Vagina (tissue), 2 donors: Measurements from ENCODE around the gene VAV1. TPM values are rescaled to one million over a fixed set of nuclear protein-coding genes. Genes with fewer than 3 reads are reported as not detected.

Source experiments
- DNase-seq, 2 donors: peaks; one replicate each; pipeline ENCODE4 v3.0.0-alpha.2; 2017; ENCODE audit errors: extremely low spot score in 2 of 2
- H3K27ac ChIP-seq: fragments of 200-600 bp; sonication (generic); one replicate; pipeline ENCODE4 v1.5.1; 2019
- H3K27me3 ChIP-seq: fragments of 200-600 bp; sonication (generic); one replicate; pipeline ENCODE4 v1.5.1; 2019
- H3K36me3 ChIP-seq, 2 donors: fragments of 200-600 bp; sonication (generic); one replicate each; pipeline ENCODE4 v1.5.1; 2017 to 2019
- H3K4me1 ChIP-seq: fragments of 200-600 bp; sonication (generic); one replicate; pipeline ENCODE4 v1.5.1; 2019
- H3K4me3 ChIP-seq, 2 donors: fragments of 200-600 bp; sonication (generic); 1 replicate in 1 of 2; 2 replicates in 1 of 2; pipeline ENCODE4 v1.5.1; 2016 to 2019
- H3K9me3 ChIP-seq: fragments of 200-600 bp; sonication (generic); one replicate; pipeline ENCODE4 v1.5.1; 2019
- CTCF ChIP-seq, 3 experiments: fragments of 450-650 bp in 2 of 3; fragments of 200-600 bp in 1 of 3; sonication (generic) in 1 of 3; IDR thresholded peaks; one replicate each; pipeline ENCODE4 v1.5.1; 2017 to 2019; ENCODE audit warnings: antibody characterized with exemption in 3 of 3, mild to moderate bottlenecking in 2 of 3, moderate library complexity in 2 of 3
- POLR2A ChIP-seq, 2 donors: fragments of 450-650 bp; IDR thresholded peaks; one replicate each; pipeline ENCODE4 v1.6.1; 2017; ENCODE audit warnings: antibody characterized with exemption in 2 of 2, mild to moderate bottlenecking in 2 of 2, moderate library complexity in 2 of 2
- POLR2AphosphoS5 ChIP-seq, 2 donors: sonication (generic); formaldehyde crosslinking; IDR thresholded peaks; one replicate each; pipeline ENCODE4 v1.9.0; 2017; ENCODE audit warnings: antibody characterized with exemption in 2 of 2, mild to moderate bottlenecking in 2 of 2, low read depth in 1 of 2; ENCODE audit not compliant: insufficient read depth in 1 of 2
- intact Hi-C: fragments of 100-400 bp; cut with DNase I; formaldehyde crosslinking; loops from one replicate; pipeline ENCODE4 v1.15.1; 2023
- total RNA-seq: library from RNA; depleted of rRNA; stranded (reverse); fragments of >200 nt; gene quantifications from one replicate; pipeline ENCODE4 v1.2.3, GENCODE V29; 2016

The VAV1 gene
- total RNA-seq: 5.9 TPM

GRCh38 chr19:6772028-6772865 lies at the start of gene VAV1:
TSS of gene VAV1 (plus strand) at chr19:6772708. CDS start at chr19:6772808, 100 bp downstream.
- Histone ChIP-seq H3K4me3 (peak within 1 kb of the TSS; percentile 25 to 43), H3K9me3 (no peaks in the 10 kb centered on the region), H3K27me3 (peaks cover 3% of the 10 kb centered on the region), H3K36me3 (no peaks in the 10 kb centered on the region), H3K4me1 (peaks cover 8% of the 10 kb centered on the region), H3K27ac (no peak within 1 kb of the TSS)
- intact Hi-C loops: no loop called here
- DNase-seq: no peak
- TF ChIP-seq POLR2A (IDR thresholded peaks at IDR 0.05) (peak in 1 of 2 donors; percentile 22), CTCF (IDR thresholded peaks at IDR 0.05) (no peak), POLR2AphosphoS5 (IDR thresholded peaks at IDR 0.05; ENCODE audit: insufficient read depth in 1 of 2, low read depth in 1 of 2) (peak in 1 of 2 donors; percentile 38)

GRCh38 chr19:6723108-6723618 lies 49.3 kb upstream of the VAV1 start:
- no peak for DNase-seq
- Histone ChIP-seq H3K4me3 (peak overlapping the region in 1 of 2 donors; percentile 17), H3K4me1 (peaks cover 18% of the 10 kb centered on the region), H3K36me3 (no peaks in the 10 kb centered on the region), H3K27me3 (no peaks in the 10 kb centered on the region), H3K27ac (peak overlapping the region; percentile 44), H3K9me3 (no peaks in the 10 kb centered on the region)
- intact Hi-C loops: no loop called here
- peak in 1 of 2 donors; percentile 44 for TF ChIP-seq POLR2AphosphoS5 (IDR thresholded peaks at IDR 0.05; ENCODE audit: insufficient read depth in 1 of 2, low read depth in 1 of 2)
- TF ChIP-seq CTCF (IDR thresholded peaks at IDR 0.05): no peak
- TF ChIP-seq POLR2A (IDR thresholded peaks at IDR 0.05): no peak

GRCh38 chr19:6723738-6724137 lies 48.8 kb upstream of the VAV1 start:
- peak overlapping the region; percentile 44 for H3K27ac ChIP-seq
- no peak for DNase-seq
- H3K9me3 ChIP-seq: no peaks in the 10 kb centered on the region
- TF ChIP-seq CTCF (IDR thresholded peaks at IDR 0.05) (no peak), POLR2AphosphoS5 (IDR thresholded peaks at IDR 0.05; ENCODE audit: insufficient read depth in 1 of 2, low read depth in 1 of 2) (no peak), POLR2A (IDR thresholded peaks at IDR 0.05) (no peak)
- H3K36me3 ChIP-seq: no peaks in the 10 kb centered on the region
- peaks cover 18% of the 10 kb centered on the region for H3K4me1 ChIP-seq
- H3K27me3 ChIP-seq: no peaks in the 10 kb centered on the region
- H3K4me3 ChIP-seq: no peak overlapping the region
- intact Hi-C loops: no loop called here

GRCh38 chr19:6724631-6725492 lies 47.6 kb upstream of the VAV1 start:
- no peak for DNase-seq
- intact Hi-C loops: no loop called here
- Histone ChIP-seq H3K9me3 (no peaks in the 10 kb centered on the region), H3K27me3 (no peaks in the 10 kb centered on the region), H3K36me3 (no peaks in the 10 kb centered on the region), H3K4me1 (peaks cover 18% of the 10 kb centered on the region), H3K27ac (no peak overlapping the region), H3K4me3 (no peak overlapping the region)
- TF ChIP-seq POLR2A (IDR thresholded peaks at IDR 0.05): no peak
- TF ChIP-seq CTCF (IDR thresholded peaks at IDR 0.05): no peak
- no peak for TF ChIP-seq POLR2AphosphoS5 (IDR thresholded peaks at IDR 0.05; ENCODE audit: insufficient read depth in 1 of 2, low read depth in 1 of 2)
